ENCODE data around the gene ZBTB20.

DNA sequence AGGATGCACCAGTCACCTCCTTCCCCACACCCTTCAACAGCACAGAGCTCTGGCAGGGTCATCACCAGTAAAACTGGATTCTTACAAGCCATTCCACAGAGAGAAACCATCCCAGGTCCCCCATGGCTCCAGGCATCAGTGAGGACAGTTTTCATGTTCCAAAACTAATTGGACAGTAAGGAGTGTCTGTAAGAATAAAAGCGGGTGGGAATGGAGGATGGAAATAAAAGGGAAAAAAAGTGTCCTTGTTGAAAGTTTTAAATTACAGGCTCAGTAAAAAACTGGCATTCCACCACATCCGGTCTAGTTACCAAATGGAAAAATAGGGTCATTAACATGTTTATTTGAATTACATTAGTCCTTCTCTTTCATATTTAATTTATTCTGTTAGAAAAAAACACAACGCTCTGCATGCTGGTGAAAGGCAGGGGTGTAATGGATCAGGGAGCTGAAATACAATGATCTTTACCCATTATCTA is 735.9 kb downstream of the ZBTB20 start:
- TF ChIP-seq CTCF (IDR thresholded peaks at IDR 0.05) = no peak
- no peak for TF ChIP-seq EZH2 (IDR thresholded peaks at IDR 0.05; ENCODE audit: borderline replicate concordance, insufficient read depth, low read depth, low read length, poor library complexity, severe bottlenecking)

All from B cell (primary cell).